Aorta (tissue), 5 donors: Measurements from ENCODE around the gene NEDD8. TPM values are rescaled to one million over a fixed set of nuclear protein-coding genes. Genes with fewer than 3 reads are reported as not detected.

Experiments
- ATAC-seq: fragments of 200-7000 bp; cut with Tn5 transposase; one replicate; pipeline ENCODE4 v1.9.1; 2022; ENCODE audit warnings: moderate library complexity; ENCODE audit not compliant: low FRiP score
- DNase-seq, 2 donors: peaks; one replicate each; pipeline ENCODE4 v3.0.0-alpha.2; 2020
- H3K27ac ChIP-seq, 2 donors: one replicate each; pipeline ENCODE4 v1.5.1; 2013; ENCODE audit warnings: low read length in 2 of 2, mild to moderate bottlenecking in 2 of 2, moderate library complexity in 2 of 2, control low read depth in 1 of 2, inconsistent platforms in 1 of 2, low read depth in 1 of 2
- H3K27me3 ChIP-seq, 2 donors: one replicate each; pipeline ENCODE4 v1.6.1; 2013; ENCODE audit warnings: control low read depth in 1 of 2, low read length in 1 of 2, mild to moderate bottlenecking in 1 of 2, moderate library complexity in 1 of 2; ENCODE audit not compliant: insufficient read depth in 2 of 2, control insufficient read depth in 1 of 2
- H3K36me3 ChIP-seq, 2 donors: one replicate each; pipeline ENCODE4 v1.6.1; 2013; ENCODE audit warnings: control low read depth in 1 of 2, low read length in 1 of 2, mild to moderate bottlenecking in 1 of 2; ENCODE audit not compliant: insufficient read depth in 2 of 2, control insufficient read depth in 1 of 2
- H3K4me1 ChIP-seq, 2 donors: one replicate each; pipeline ENCODE4 v1.6.1; 2013; ENCODE audit warnings: low read length in 2 of 2, control low read depth in 1 of 2, mild to moderate bottlenecking in 1 of 2, moderate library complexity in 1 of 2; ENCODE audit not compliant: insufficient read depth in 2 of 2, control insufficient read depth in 1 of 2
- H3K4me3 ChIP-seq, 2 donors: one replicate each; pipeline ENCODE4 v1.5.1; 2013; ENCODE audit warnings: low read length in 2 of 2, control low read depth in 1 of 2, mild to moderate bottlenecking in 1 of 2
- H3K9me3 ChIP-seq: one replicate; pipeline ENCODE4 v1.6.1; 2013; ENCODE audit warnings: mild to moderate bottlenecking, low read length; ENCODE audit not compliant: control insufficient read depth
- WGBS, 2 donors: extraction: QIAGEN DNeasy Blood & Tissue Kit; methylation state at CpG; one replicate each; pipeline ENCODE4 v1.1.7; 2013; 5-methylcytosine and 5-hydroxymethylcytosine counted together
- intact Hi-C, 2 donors: fragments of 100-400 bp; cut with DNase I; formaldehyde crosslinking; loops; one replicate each; pipeline versions ENCODE4 v1.14.2 to v1.15.0; 2022
- polyA plus RNA-seq, 2 donors: library from polyadenylated mRNA; stranded (reverse); fragments of 200-250 nt; gene quantifications; one replicate each; pipeline ENCODE4 v1.2.3, GENCODE V29; 2013
- total RNA-seq, 2 donors: library from RNA; stranded (reverse); fragmentation: NEBNext Ultra II Directional; extraction: Animal tissue kit (Norgen Biotek cat#: 25700); gene quantifications; one replicate each; pipeline ENCODE4 v1.2.1, GENCODE V29; 2021
- donor health status: healthy with polysubstance abuse.
- donor health status: Bipolar disorder and iron deficiency.
- donor health status: DM: no; HTN: no; CAD: no.
- donor health status: DM: no; HTN: no; CAD: no.
- donor health status: DM: yes; HTN: yes; CAD: no.

The NEDD8 gene
- total and polyA plus RNA-seq, 4 donors = 122 to 345 (median 172) TPM

GRCh38 chr14:24185026-24185425, 47.1 kb downstream of the NEDD8 start:
- Histone ChIP-seq H3K4me3 (no peak overlapping the region), H3K27ac (no peak overlapping the region), H3K27me3 (no peaks in the 10 kb centered on the region), H3K4me1 (no peaks in the 10 kb centered on the region), H3K9me3 (no peaks in the 10 kb centered on the region), H3K36me3 (no peaks in the 10 kb centered on the region)
- intact Hi-C loops = no loop called here
- DNase-seq = no peak
- ATAC-seq = no peak
- WGBS, 2 donors = 95 to 96% methylated on average over 7 of the region's 7 CpGs

GRCh38 chr14:24184104-24184970, 47.8 kb downstream of the NEDD8 start:
- Histone ChIP-seq H3K9me3 (no peaks in the 10 kb centered on the region), H3K4me1 (no peaks in the 10 kb centered on the region), H3K27ac (no peak overlapping the region), H3K27me3 (no peaks in the 10 kb centered on the region), H3K4me3 (no peak overlapping the region), H3K36me3 (no peaks in the 10 kb centered on the region)
- 88 to 91% methylated on average over 17 to 19 of the region's 19 CpGs for WGBS, 2 donors
- intact Hi-C loops = no loop called here
- no peak for ATAC-seq
- peak in 1 of 2 donors; percentile 69 for DNase-seq

GRCh38 chr14:24183014-24183481, 49.1 kb downstream of the NEDD8 start:
- H3K4me3 ChIP-seq = no peak overlapping the region
- H3K9me3 ChIP-seq = no peaks in the 10 kb centered on the region
- 91 to 93% methylated on average over 15 of the region's 15 CpGs for WGBS, 2 donors
- ATAC-seq = no peak
- peak in 1 of 2 donors; percentile 71 for DNase-seq
- intact Hi-C loops = no loop called here
- H3K4me1 ChIP-seq = no peaks in the 10 kb centered on the region
- no peaks in the 10 kb centered on the region for H3K27me3 ChIP-seq
- H3K27ac ChIP-seq = no peak overlapping the region
- H3K36me3 ChIP-seq = no peaks in the 10 kb centered on the region

GRCh38 chr14:24182110-24182882, 49.9 kb downstream of the NEDD8 start:
- 85 to 90% methylated on average over 14 of the region's 14 CpGs for WGBS, 2 donors
- no peak overlapping the region for H3K4me3 ChIP-seq
- no peaks in the 10 kb centered on the region for H3K4me1 ChIP-seq
- H3K27me3 ChIP-seq = no peaks in the 10 kb centered on the region
- H3K27ac ChIP-seq = no peak overlapping the region
- no peak for DNase-seq
- H3K36me3 ChIP-seq = no peaks in the 10 kb centered on the region
- ATAC-seq = no peak
- intact Hi-C loops = no loop called here
- no peaks in the 10 kb centered on the region for H3K9me3 ChIP-seq

- ATAC-seq (no peak), DNase-seq (peak; percentile 34 to 64)
- Histone ChIP-seq H3K36me3 (no peaks in the 10 kb centered on the region), H3K27me3 (no peaks in the 10 kb centered on the region), H3K27ac (no peak overlapping the region), H3K4me3 (no peak overlapping the region), H3K4me1 (no peaks in the 10 kb centered on the region), H3K9me3 (no peaks in the 10 kb centered on the region)
- WGBS, 2 donors = 79 to 85% methylated on average over 16 to 19 of the region's 19 CpGs
- intact Hi-C loops = no loop called here
Measured at GRCh38 chr14:24181371-24182077, 50.6 kb downstream of the NEDD8 start.

GRCh38 chr14:24179961-24180796, 52.0 kb downstream of the NEDD8 start:
- Histone ChIP-seq H3K27ac (peak overlapping the region in 1 of 2 donors; percentile 11), H3K4me1 (no peaks in the 10 kb centered on the region), H3K36me3 (no peaks in the 10 kb centered on the region), H3K27me3 (no peaks in the 10 kb centered on the region), H3K9me3 (no peaks in the 10 kb centered on the region), H3K4me3 (no peak overlapping the region)
- WGBS, 2 donors = 57 to 69% methylated on average over 18 of the region's 18 CpGs
- ATAC-seq = peak; percentile 65
- peak in 1 of 2 donors; percentile 63 for DNase-seq
- intact Hi-C loops = no loop called here

- H3K4me3 ChIP-seq = no peak overlapping the region
- no peak for ATAC-seq
Measured at GRCh38 chr14:24179294-24179960, 52.7 kb downstream of the NEDD8 start.

More at GRCh38 chr14:24179294-24179960, 52.7 kb downstream of the NEDD8 start:
- Histone ChIP-seq H3K27ac (peak overlapping the region in 1 of 2 donors; percentile 11), H3K9me3 (no peaks in the 10 kb centered on the region), H3K36me3 (no peaks in the 10 kb centered on the region), H3K27me3 (no peaks in the 10 kb centered on the region), H3K4me1 (no peaks in the 10 kb centered on the region)
- intact Hi-C loops = no loop called here
- 86 to 87% methylated on average over 14 of the region's 14 CpGs for WGBS, 2 donors
- peak in 1 of 2 donors; percentile 68 for DNase-seq
